Measurements from ENCODE around the gene STAG3. TPM values are rescaled to one million over a fixed set of nuclear protein-coding genes. Genes with fewer than 3 reads are reported as not detected.
"Not testable (repeated sequence)": the region's sequence is repeated elsewhere in the genome, so short reads cannot be mapped to it uniquely, and the experiment has no call there.

Gene STAG3, protein sequence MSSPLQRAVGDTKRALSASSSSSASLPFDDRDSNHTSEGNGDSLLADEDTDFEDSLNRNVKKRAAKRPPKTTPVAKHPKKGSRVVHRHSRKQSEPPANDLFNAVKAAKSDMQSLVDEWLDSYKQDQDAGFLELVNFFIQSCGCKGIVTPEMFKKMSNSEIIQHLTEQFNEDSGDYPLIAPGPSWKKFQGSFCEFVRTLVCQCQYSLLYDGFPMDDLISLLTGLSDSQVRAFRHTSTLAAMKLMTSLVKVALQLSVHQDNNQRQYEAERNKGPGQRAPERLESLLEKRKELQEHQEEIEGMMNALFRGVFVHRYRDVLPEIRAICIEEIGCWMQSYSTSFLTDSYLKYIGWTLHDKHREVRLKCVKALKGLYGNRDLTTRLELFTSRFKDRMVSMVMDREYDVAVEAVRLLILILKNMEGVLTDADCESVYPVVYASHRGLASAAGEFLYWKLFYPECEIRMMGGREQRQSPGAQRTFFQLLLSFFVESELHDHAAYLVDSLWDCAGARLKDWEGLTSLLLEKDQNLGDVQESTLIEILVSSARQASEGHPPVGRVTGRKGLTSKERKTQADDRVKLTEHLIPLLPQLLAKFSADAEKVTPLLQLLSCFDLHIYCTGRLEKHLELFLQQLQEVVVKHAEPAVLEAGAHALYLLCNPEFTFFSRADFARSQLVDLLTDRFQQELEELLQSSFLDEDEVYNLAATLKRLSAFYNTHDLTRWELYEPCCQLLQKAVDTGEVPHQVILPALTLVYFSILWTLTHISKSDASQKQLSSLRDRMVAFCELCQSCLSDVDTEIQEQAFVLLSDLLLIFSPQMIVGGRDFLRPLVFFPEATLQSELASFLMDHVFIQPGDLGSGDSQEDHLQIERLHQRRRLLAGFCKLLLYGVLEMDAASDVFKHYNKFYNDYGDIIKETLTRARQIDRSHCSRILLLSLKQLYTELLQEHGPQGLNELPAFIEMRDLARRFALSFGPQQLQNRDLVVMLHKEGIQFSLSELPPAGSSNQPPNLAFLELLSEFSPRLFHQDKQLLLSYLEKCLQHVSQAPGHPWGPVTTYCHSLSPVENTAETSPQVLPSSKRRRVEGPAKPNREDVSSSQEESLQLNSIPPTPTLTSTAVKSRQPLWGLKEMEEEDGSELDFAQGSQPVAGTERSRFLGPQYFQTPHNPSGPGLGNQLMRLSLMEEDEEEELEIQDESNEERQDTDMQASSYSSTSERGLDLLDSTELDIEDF
- total RNA-seq (2021; ENCODE audit: unreplicated experiment) = 1.7 TPM
- 3.8 TPM for polyA plus RNA-seq (2012; ENCODE audit: insufficient read length)
- percentile 15 among the genes with signal in this experiment for Bru-seq, nascent RNA
- percentile 16 among the genes with signal in this experiment for BruChase-seq, experiment 1, labeled RNA remaining after a 2-hour chase
- BruChase-seq, experiment 2, labeled RNA remaining after a 6-hour chase = percentile 25 among the genes with signal in this experiment
- long read RNA-seq, partial matches to known transcripts = 0 of 4 reads
- long read RNA-seq, other reads (novel, unspliced or antisense) = 4 of 4 reads

DNA sequence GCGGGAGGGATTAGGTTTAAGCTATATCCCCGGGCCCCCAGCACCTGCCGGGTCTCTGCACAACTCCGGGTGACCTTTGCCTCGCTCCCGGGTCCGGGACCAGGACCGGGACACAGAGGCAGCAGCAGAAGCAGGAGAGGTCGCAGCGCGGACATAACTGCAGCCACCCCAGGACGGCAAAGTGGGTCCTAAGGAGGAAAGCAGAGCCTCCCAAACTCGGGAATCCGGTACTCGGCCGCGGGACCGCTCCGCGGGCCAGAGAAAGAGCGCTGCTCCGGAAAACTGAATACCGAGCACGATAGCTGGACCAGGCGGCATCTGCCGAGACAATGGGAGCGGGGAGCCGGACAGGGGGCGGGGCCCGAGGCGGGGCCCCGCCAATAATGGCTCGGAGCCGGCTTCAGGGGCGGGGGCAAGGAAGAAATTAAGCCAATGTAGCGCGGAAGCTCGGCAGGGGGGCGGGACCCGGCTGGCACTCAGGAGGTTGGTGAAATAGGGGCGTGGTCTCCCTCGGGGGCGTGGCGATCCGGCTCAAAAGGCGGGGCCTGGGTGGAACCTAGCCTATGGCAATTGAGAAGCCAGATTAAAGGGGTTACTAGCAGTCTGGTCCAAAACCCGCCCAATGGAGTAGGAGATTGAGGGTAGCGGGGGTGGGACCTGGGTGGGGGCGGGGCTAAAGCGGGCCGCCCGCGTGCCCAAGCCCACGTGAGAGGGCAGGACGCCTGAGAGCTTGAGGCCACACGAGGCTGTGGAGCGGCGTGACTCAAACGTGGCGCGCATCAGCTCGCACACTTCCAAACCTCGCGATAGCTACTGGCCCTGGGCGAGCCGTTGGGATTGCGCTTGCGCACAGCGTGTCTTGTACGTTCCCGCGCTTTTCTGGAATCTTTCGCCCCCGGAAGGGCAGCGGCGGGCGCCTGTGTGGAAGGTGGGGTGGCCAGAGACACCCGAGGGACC, at the start of gene STAG3, which contains the start of gene GPC2:
STAG3 (plus strand) TSS at position 874 of the 957 bp plus-strand sequence. CDS start 2,639 bp downstream, outside the sequence.
GPC2 (minus strand) TSS at position 337 of the 957 bp plus-strand sequence; CDS start at position 155, 182 bp downstream.
- TF ChIP-seq, protein P1, sequence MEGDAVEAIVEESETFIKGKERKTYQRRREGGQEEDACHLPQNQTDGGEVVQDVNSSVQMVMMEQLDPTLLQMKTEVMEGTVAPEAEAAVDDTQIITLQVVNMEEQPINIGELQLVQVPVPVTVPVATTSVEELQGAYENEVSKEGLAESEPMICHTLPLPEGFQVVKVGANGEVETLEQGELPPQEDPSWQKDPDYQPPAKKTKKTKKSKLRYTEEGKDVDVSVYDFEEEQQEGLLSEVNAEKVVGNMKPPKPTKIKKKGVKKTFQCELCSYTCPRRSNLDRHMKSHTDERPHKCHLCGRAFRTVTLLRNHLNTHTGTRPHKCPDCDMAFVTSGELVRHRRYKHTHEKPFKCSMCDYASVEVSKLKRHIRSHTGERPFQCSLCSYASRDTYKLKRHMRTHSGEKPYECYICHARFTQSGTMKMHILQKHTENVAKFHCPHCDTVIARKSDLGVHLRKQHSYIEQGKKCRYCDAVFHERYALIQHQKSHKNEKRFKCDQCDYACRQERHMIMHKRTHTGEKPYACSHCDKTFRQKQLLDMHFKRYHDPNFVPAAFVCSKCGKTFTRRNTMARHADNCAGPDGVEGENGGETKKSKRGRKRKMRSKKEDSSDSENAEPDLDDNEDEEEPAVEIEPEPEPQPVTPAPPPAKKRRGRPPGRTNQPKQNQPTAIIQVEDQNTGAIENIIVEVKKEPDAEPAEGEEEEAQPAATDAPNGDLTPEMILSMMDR (IDR thresholded peaks at IDR 0.05) = no peak
- TF ChIP-seq POLR2AphosphoS5 (IDR thresholded peaks at IDR 0.05; ENCODE audit: low read depth, low read length) = peak; percentile 37; the same call in 1 of the 2 replicates

DNA sequence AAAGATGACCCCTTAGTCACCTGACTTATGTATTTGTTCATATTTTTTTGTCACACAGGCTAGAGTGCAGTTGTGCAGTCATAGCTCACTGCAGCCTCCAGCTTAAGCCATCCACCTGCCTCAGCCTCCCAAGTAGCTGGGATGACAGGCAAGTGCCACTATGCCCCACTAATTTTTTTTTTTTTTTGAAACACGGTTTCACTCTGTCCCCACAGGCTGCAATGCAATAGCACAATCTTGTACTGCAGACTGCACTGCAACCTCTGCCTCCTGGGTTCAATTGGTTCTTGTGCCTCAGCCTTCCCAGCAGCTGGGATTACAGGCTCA, 49.1 kb upstream of the STAG3 start:
- no peak overlapping the region for H3K27ac ChIP-seq (ENCODE audit: low read length)
- CTCF ChIA-PET = interaction anchor here (0.9 kb wide), 1 partner anchor 9 kb away, joined by 4 read pairs; no protein-coding TSS in a partner anchor
- H3K27me3 ChIP-seq (ENCODE audit: control insufficient read depth, insufficient read depth, low read length) = no peaks in the 10 kb centered on the region
- H3K4me3 ChIP-seq (ENCODE audit: low read depth in 2 of 2, low read length in 2 of 2) = peak overlapping the region in 1 of 2 experiments; percentile 98; a peak in 2 of 4 replicates
- peaks cover 2% of the 10 kb centered on the region; the same call in 1 of the 2 replicates for H3K36me3 ChIP-seq (ENCODE audit: control insufficient read depth, insufficient read depth, low read length)
- BruUV-seq (replicated peaks) = no TSS peak
- ATAC-seq (no peak), DNase-seq (ENCODE audit: low read depth, low spot score) (no peak)
- in situ Hi-C loops (cut with HindIII; ENCODE audit: low pct_unique_long_range_greater_than_20kb, low sequenced_read_pairs) (no loop called here), intact Hi-C loops (cut with micrococcal nuclease; ENCODE audit: unreplicated experiment) (no loop called here)
- POLR2A ChIA-PET = interaction anchor here (0.8 to 1.0 kb wide), 2 partner anchors 28 to 82 kb away, joined by 3 to 5 read pairs; partner anchors contain the start of genes AP4M1 and MCM7
- no peak for TF ChIP-seq TCF7L2 (IDR thresholded peaks at IDR 0.05; ENCODE audit: low read depth, low read length)
- TF ChIP-seq POLR2AphosphoS5 (IDR thresholded peaks at IDR 0.05; ENCODE audit: low read depth, low read length) = no peak
- no peak for TF ChIP-seq SIN3A (IDR thresholded peaks at IDR 0.05; ENCODE audit: borderline replicate concordance, insufficient read depth, low read depth, low read length)
- TF ChIP-seq, protein P1 (IDR thresholded peaks at IDR 0.05) = no peak
- TF ChIP-seq, protein P2, sequence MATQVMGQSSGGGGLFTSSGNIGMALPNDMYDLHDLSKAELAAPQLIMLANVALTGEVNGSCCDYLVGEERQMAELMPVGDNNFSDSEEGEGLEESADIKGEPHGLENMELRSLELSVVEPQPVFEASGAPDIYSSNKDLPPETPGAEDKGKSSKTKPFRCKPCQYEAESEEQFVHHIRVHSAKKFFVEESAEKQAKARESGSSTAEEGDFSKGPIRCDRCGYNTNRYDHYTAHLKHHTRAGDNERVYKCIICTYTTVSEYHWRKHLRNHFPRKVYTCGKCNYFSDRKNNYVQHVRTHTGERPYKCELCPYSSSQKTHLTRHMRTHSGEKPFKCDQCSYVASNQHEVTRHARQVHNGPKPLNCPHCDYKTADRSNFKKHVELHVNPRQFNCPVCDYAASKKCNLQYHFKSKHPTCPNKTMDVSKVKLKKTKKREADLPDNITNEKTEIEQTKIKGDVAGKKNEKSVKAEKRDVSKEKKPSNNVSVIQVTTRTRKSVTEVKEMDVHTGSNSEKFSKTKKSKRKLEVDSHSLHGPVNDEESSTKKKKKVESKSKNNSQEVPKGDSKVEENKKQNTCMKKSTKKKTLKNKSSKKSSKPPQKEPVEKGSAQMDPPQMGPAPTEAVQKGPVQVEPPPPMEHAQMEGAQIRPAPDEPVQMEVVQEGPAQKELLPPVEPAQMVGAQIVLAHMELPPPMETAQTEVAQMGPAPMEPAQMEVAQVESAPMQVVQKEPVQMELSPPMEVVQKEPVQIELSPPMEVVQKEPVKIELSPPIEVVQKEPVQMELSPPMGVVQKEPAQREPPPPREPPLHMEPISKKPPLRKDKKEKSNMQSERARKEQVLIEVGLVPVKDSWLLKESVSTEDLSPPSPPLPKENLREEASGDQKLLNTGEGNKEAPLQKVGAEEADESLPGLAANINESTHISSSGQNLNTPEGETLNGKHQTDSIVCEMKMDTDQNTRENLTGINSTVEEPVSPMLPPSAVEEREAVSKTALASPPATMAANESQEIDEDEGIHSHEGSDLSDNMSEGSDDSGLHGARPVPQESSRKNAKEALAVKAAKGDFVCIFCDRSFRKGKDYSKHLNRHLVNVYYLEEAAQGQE (IDR thresholded peaks at IDR 0.05; ENCODE audit: insufficient read depth in 1 of 2, low read depth in 2 of 2, low read length in 1 of 2) = no peak
- H3K4me1 ChIP-seq (ENCODE audit: control insufficient read depth, insufficient read depth, low read length) = peaks cover 18% of the 10 kb centered on the region
- H3K9me3 ChIP-seq (ENCODE audit: control insufficient read depth, insufficient read depth, low read depth, low read length) = no peaks in the 10 kb centered on the region

More for the DNA sequence above, at the start of gene STAG3, which contains the start of gene GPC2:
- Histone ChIP-seq H3K36me3 (ENCODE audit: control insufficient read depth, insufficient read depth, low read length) (peaks cover 2% of the 10 kb centered on the region; the same call in 1 of the 2 replicates), H3K4me1 (ENCODE audit: control insufficient read depth, insufficient read depth, low read length) (0 out of 2 replicates have a peak, but pooled peaks cover 3% of the 10 kb centered on the region), H3K4me3 (ENCODE audit: low read depth in 2 of 2, low read length in 2 of 2) (peak within 1 kb of the TSS; percentile 67 to 87), H3K9me3 (ENCODE audit: control insufficient read depth, insufficient read depth, low read depth, low read length) (no peaks in the 10 kb centered on the region), H3K27ac (ENCODE audit: low read length) (peak within 1 kb of the TSS; percentile 77), H3K27me3 (ENCODE audit: control insufficient read depth, insufficient read depth, low read length) (no peaks in the 10 kb centered on the region)
- in situ Hi-C loops (cut with HindIII; ENCODE audit: low pct_unique_long_range_greater_than_20kb, low sequenced_read_pairs) (no loop called here), intact Hi-C loops (cut with micrococcal nuclease; ENCODE audit: unreplicated experiment) (no loop called here)
- no TSS peak for BruUV-seq (replicated peaks)
- POLR2A ChIA-PET = interaction anchor here (0.6 kb wide), 1 partner anchor 17 kb away, joined by 3 read pairs; no protein-coding TSS in a partner anchor
- peak; percentile 93 for ATAC-seq
- CTCF ChIA-PET = no interaction called here
- peak; percentile 80 for DNase-seq (ENCODE audit: low read depth, low spot score)

DNA sequence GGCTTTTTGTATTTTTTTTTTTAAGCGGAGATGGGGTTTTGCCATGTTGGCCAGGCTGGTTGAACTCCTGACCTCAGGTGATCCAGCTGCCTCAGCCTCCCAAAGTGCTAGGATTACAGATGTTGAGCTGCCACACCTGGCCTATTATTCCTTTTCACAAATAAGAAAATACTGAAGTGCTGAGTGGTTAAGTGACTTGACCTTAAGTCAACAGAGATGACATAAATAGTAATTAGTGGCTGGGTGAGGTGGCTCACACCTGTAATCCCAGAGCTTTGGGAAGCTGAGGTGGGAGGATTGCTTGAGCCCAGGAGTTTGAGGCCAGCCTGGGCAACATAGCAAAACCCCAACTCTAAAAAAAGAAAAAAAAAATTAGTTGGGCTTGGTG, 47.5 kb upstream of the STAG3 start:
- H3K9me3 ChIP-seq (ENCODE audit: control insufficient read depth, insufficient read depth, low read depth, low read length); DNase-seq (ENCODE audit: low read depth, low spot score); H3K4me3 ChIP-seq (ENCODE audit: low read depth in 2 of 2, low read length in 2 of 2); POLR2A ChIA-PET; BruUV-seq (replicated peaks); H3K36me3 ChIP-seq (ENCODE audit: control insufficient read depth, insufficient read depth, low read length); H3K27ac ChIP-seq (ENCODE audit: low read length); CTCF ChIA-PET; H3K27me3 ChIP-seq (ENCODE audit: control insufficient read depth, insufficient read depth, low read length); in situ Hi-C loops (cut with HindIII; ENCODE audit: low pct_unique_long_range_greater_than_20kb, low sequenced_read_pairs); ATAC-seq: not testable (repeated sequence)
- intact Hi-C loops (cut with micrococcal nuclease; ENCODE audit: unreplicated experiment) = loop anchor here (5.0 kb wide), 1 partner anchor 87 kb away; the partner anchor contains the start of gene PVRIG
- peaks cover 12% of the 10 kb centered on the region for H3K4me1 ChIP-seq (ENCODE audit: control insufficient read depth, insufficient read depth, low read length)

Measured in Panc1 (cell line).